GM03348 (cell line): ENCODE measurements around the gene LRRC74B.

Source experiments
- DNase-seq: peaks from one replicate; pipeline ENCODE4 v3.0.0; 2012; ENCODE audit warnings: low spot score

LRRC74B gene

DNA sequence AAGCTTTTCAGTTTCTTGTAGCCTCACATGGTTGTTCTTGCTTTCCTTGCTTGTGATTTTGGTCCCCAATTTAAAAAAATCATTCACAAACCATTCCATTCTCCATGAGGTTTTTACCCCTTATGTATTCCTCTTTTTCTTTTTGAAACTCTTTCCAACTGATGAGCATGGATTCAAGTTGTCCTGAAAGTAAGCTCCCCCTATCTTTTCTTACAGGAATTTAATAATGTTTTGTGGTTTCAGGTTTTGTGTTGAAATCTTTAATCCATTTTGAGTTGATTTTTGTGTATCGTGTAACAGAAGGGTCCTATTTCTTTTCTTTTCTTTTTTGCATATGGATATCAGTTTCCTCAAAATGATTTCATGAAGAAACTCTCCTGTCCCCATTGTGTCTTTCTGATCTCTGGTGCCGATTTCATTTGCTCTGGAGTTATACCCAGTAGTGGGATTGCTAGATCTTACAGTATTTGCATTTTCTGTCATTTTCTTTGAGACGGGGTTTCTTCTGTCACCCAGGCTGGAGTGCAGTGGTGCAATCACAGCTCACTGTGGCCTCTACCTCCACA is 58.5 kb downstream of the LRRC74B start:
- no peak for DNase-seq

GRCh38 chr22:21105294-21105693 is 59.5 kb downstream of the LRRC74B start:
- no peak for DNase-seq

GRCh38 chr22:21106000-21106399 is 60.3 kb downstream of the LRRC74B start:
- no peak for DNase-seq

DNA sequence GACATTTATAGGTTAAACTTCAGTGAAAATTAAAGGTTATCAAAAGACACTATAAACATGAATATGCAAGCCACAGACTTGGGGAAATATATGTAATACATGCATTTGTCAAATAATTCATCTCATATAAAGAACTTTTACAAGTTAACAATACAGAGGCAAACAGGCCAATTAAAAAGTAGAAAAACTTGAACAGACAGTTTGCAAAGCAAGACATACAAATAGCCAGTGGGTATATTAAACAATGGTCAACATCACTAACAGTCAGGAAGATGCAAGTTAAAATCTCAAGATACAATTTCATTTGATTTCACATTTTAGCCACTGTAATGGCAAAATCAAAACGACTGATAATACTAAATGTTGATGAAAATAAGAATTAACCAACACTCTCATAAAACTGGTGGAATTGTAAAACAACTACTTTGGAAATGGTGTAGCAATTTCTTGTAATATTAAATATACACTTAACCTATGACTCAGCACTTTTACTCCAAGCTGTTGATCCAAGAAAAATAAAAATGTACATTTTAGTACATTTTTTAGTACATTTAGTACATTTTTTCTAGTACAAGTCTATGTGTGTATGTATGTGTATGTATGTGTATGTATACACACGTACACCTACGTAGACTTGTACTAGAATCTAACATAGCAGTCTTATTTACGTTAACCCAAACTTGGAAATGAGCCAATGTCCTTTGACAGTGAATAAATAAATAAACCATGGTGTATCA is 62.8 kb downstream of the LRRC74B start:
- DNase-seq: no peak
